Esophagus squamous epithelium (tissue), 4 donors: Measurements from ENCODE around the gene LHX4.

ENCODE experiments used
- CTCF ChIP-seq, 6 experiments: fragments of 450-650 bp in 4 of 6; fragments of 200-600 bp in 2 of 6; sonication (generic) in 2 of 6; IDR thresholded peaks; one replicate each; pipeline ENCODE4 v1.5.1; 2016 to 2019; ENCODE audit warnings: antibody characterized with exemption in 6 of 6, mild to moderate bottlenecking in 4 of 6, moderate library complexity in 4 of 6
- POLR2A ChIP-seq, 4 donors: fragments of 450-650 bp; IDR thresholded peaks; one replicate each; pipeline ENCODE4 v1.6.1; 2017; ENCODE audit warnings: antibody characterized with exemption in 4 of 4, mild to moderate bottlenecking in 4 of 4, moderate library complexity in 3 of 4

- TF ChIP-seq POLR2A (IDR thresholded peaks at IDR 0.05) (no peak), CTCF (IDR thresholded peaks at IDR 0.05) (no peak)
Measured at GRCh38 chr1:180196436-180197003, 33.5 kb upstream of the LHX4 start.
